ENCODE results near the gene KRTAP10-3. TPM values are rescaled to one million over a fixed set of nuclear protein-coding genes. Genes with fewer than 3 reads are reported as not detected.

KRTAP10-3 gene
- total and polyA plus RNA-seq, 2 of the 13 experiments (the other 11 are each of a cell fraction or from before 2014, with no cell fraction given), result not detected

GRCh38 chr21:44574457-44575306, 16.1 kb upstream of the KRTAP10-3 start (continued):
- TF ChIP-seq NR2F6 (IDR thresholded peaks at IDR 0.05) (0 out of 2 replicates have a peak, but pooled peaks have one; percentile 7), NR2F6 (CRISPR knock-in tag; IDR thresholded peaks at IDR 0.05) (peak; percentile 40), ZNF710 (CRISPR knock-in tag; IDR thresholded peaks at IDR 0.05; ENCODE audit: borderline replicate concordance) (peak; percentile 86; the same call in 1 of the 2 replicates), MLX (CRISPR knock-in tag; IDR thresholded peaks at IDR 0.05) (0 out of 2 replicates have a peak, but pooled peaks have one; percentile 37), HOXA7 (CRISPR knock-in tag; IDR thresholded peaks at IDR 0.05) (peak; percentile 32; the same call in 1 of the 2 replicates), ZBTB3 (CRISPR knock-in tag; IDR thresholded peaks at IDR 0.05; ENCODE audit: borderline replicate concordance, low read depth) (no peak), ZNF850 (CRISPR knock-in tag; conservative IDR thresholded peaks at IDR 0.05) (no peak), GABPA (IDR thresholded peaks at IDR 0.05; ENCODE audit: low read depth, low read length) (no peak), GABPA (CRISPR knock-in tag; IDR thresholded peaks at IDR 0.05; ENCODE audit: low read depth) (peak; percentile 49), ESRRA (CRISPR knock-in tag; IDR thresholded peaks at IDR 0.05; ENCODE audit: low read depth) (no peak), ZNF160 (CRISPR knock-in tag; IDR thresholded peaks at IDR 0.05) (no peak), ZNF331 (CRISPR knock-in tag; IDR thresholded peaks at IDR 0.05) (peak; percentile 25; the same call in 1 of the 2 replicates), MZF1 (CRISPR knock-in tag; IDR thresholded peaks at IDR 0.05; ENCODE audit: borderline replicate concordance) (no peak), HIC2 (CRISPR knock-in tag; IDR thresholded peaks at IDR 0.05; ENCODE audit: low read depth) (peak; percentile 94), ZNF598 (CRISPR knock-in tag; IDR thresholded peaks at IDR 0.05; ENCODE audit: borderline replicate concordance) (no peak), EHMT2 (IDR thresholded peaks at IDR 0.05; ENCODE audit: borderline replicate concordance, low read depth, low read length) (peak; percentile 71; the same call in 1 of the 2 replicates), ZNF350 (CRISPR knock-in tag; IDR thresholded peaks at IDR 0.05; ENCODE audit: borderline replicate concordance, low read depth) (peak; percentile 38; the same call in 1 of the 2 replicates), DRAP1 (CRISPR knock-in tag; IDR thresholded peaks at IDR 0.05) (peak; percentile 61; the same call in 1 of the 2 replicates), PITX1 (CRISPR knock-in tag; IDR thresholded peaks at IDR 0.05) (peak; percentile 55; the same call in 1 of the 2 replicates), MAZ (IDR thresholded peaks at IDR 0.05; ENCODE audit: borderline replicate concordance, low read depth, low read length) (no peak), MAZ (CRISPR knock-in tag; IDR thresholded peaks at IDR 0.05; ENCODE audit: low read depth) (peak; percentile 73), TFAP4 (IDR thresholded peaks at IDR 0.05; ENCODE audit: borderline replicate concordance, low read depth) (peak; percentile 92; the same call in 1 of the 2 replicates)
- TF ChIP-seq, protein P1, sequence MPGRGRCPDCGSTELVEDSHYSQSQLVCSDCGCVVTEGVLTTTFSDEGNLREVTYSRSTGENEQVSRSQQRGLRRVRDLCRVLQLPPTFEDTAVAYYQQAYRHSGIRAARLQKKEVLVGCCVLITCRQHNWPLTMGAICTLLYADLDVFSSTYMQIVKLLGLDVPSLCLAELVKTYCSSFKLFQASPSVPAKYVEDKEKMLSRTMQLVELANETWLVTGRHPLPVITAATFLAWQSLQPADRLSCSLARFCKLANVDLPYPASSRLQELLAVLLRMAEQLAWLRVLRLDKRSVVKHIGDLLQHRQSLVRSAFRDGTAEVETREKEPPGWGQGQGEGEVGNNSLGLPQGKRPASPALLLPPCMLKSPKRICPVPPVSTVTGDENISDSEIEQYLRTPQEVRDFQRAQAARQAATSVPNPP (CRISPR knock-in tag; IDR thresholded peaks at IDR 0.05), result no peak
